ENCODE results near the gene RRP8.

RRP8 gene

GRCh38 chr11:6632116-6633073, 29.0 kb upstream of the RRP8 start:
- DNase-seq (ENCODE audit: low spot score) = no peak

GRCh38 chr11:6631361-6631890, 28.0 kb upstream of the RRP8 start:
- no peak for DNase-seq (ENCODE audit: low spot score)

DNA sequence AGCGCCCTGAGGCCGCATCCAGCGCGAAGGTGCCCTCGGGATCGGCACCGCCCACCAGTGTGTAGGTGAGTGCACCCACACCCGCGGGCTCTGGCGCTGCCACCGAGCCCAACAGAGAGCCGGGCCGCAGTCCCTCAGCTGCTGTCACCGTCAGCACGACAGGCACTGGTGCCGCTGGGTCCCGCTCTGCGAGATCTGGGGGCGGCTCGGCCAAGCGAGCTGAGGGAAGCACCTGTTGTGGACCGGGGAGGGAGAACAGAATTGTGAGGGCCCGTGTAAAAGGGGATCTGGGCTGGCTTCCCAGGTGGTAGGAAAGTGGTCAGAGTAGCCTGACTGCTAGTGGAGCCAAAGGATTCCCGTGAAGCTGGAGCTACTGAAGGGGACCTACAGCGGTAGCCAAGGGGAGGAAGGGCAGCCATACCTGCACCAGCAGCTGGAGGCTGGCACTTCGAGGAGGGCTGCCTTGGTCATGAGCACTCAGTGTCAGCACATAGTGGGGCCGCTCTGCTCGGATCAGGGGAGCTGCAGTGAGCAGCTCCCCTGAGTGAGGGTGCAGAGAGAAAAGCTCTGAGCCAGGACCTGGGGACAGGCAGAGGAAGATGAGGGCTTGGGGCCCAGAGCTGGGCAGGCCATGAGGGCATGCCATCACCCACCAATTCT, 27.3 kb upstream of the RRP8 start:
- DNase-seq (ENCODE audit: low spot score) = no peak

- DNase-seq (ENCODE audit: low spot score) = no peak
These were observed 26.6 kb upstream of the RRP8 start for GRCh38 chr11:6629892-6630631.

- DNase-seq (ENCODE audit: low spot score) = no peak
These were observed 26.1 kb upstream of the RRP8 start for GRCh38 chr11:6629573-6629891.

DNA sequence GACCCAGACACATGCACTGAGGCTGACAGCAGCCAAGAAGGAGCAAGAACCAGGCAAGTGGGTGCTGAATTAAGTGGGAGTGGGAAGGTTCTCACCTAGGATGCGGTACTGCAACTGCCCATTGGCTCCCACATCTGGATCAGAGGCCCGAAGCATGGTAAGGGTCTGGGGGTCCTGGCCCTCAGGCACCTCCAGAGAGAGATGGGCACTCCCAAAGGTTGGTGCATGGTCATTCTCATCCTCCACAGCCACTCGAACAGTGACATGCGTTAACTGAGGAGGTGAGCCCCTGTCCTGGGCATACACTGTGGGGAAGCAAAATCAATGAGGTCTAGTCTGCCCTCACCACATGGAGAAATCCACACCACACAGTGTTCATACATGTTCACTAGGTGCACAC, 25.1 kb upstream of the RRP8 start:
- DNase-seq (ENCODE audit: low spot score) = no peak

- no peak for DNase-seq (ENCODE audit: low spot score)
These were observed 24.4 kb upstream of the RRP8 start for GRCh38 chr11:6627762-6628241.

- no peak for DNase-seq (ENCODE audit: low spot score)
These were observed 23.8 kb upstream of the RRP8 start for GRCh38 chr11:6626971-6627761.

- no peak for DNase-seq (ENCODE audit: low spot score)
These were observed 22.5 kb upstream of the RRP8 start for GRCh38 chr11:6625832-6626420.

- DNase-seq (ENCODE audit: low spot score) = no peak
These were observed 21.9 kb upstream of the RRP8 start for GRCh38 chr11:6625156-6625831.

DNA sequence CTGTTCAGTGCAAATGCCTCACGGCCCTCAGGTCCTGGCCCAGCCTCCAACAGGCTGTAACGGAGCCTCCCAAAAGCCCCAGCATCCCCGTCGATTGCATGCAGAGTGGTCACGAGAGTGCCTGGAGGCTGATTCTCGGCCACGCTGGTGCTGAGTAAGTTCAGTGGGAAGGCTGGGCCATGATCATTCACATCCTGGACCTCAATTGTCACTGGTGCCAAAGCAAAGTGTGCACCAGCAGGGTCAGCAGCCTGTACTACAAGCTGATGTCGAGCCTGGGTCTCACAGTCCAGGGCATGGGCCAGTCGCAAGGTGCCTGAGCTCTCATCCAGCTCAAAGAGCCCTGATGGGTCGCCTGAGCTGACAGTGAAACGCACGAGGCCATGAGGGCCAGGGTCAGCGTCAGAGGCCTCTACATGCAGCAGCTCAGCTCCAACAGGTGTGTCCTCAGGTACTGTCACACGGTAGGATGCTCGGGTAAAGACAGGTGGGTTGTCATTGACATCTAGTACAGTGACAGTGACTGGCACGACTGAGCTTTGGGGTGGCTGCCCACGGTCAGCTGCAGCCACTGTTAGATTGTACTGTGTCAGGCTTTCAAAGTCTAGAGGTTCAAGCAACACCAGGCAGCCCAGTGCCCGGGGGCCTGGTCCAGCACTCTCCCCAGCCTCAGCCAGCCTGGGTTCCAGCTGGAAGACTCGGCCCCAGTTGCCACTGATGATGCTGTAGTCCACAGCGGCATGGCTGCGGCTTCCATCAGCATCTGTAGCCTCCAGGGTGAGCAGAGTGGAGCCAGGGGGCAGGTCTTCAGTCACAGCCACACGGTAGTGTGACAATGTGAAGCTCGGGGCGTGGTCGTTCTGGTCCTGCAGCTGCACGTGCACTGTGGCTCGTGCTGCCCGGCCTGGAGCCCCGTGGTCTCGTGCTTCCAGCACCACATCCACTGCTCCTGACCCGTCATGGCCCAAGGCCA, 20.3 kb upstream of the RRP8 start:
- no peak for DNase-seq (ENCODE audit: low spot score)

- no peak for DNase-seq (ENCODE audit: low spot score)
These were observed 19.1 kb upstream of the RRP8 start for GRCh38 chr11:6622261-6623171.

DNA sequence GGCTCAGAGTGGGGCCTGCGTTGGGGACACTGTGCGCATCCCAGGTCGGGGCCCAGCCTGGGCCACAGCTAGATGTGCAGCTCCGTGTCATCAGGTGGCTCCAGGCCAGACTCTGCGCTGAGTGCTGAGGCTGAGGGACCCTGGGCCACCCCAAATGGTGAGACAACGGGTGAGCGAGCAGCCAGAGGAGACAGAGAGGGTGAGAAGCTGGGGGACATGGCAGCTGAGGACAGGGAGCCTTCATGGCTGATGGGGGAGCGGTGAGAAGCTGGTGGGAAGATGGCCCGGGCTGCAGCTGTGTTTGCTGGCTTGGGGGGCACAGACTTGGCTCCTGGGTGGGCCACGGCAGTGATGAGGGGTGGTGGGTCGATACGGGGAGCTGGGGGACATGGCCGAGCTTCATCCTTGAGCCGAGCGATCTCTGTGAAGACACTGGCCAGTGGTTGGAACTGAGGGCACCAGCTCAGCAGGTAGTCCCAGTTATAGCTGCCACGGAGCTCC, 18.3 kb upstream of the RRP8 start:
- DNase-seq (ENCODE audit: low spot score) = no peak

- DNase-seq (ENCODE audit: low spot score) = no peak
These were observed 17.2 kb upstream of the RRP8 start for GRCh38 chr11:6620636-6621035.

DNA sequence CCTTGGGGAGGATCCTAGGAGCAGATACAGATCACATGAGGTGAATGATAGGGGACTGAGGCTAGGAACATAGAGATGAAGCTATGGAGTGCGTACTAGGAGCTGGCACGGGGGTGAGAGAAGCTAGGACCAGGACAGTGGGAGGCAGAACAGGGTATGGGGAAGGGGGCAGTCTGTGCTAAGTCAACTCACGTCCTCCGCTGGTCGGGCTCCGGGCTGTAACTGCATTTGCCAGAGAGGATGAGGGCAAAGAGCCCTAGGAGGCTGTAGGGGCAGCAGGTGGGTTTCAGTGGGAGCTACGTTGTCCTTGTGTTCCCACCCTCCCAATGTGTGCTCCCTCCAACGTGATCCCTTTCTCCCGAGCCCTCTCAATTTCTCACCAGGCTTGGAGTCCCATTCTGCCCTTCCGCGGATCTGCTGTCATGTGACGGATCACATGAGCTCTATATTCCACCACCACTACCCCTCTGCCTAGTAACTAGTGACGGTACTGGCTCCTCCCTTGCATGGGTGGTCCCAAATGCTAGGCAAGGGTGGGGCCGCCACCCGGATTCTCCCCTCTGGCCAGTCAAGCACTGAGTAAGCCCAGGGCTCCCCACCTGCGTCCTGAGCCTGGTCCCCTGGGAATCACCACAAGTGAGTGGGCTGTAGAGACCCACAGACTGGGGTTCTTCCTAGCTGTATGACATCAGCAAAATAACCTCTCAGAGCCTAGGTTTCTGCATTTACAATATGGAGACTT, 15.8 kb upstream of the RRP8 start, which contains the start of gene TPP1:
Gene TPP1, minus strand, starts transcription at position 419 of the 742 bp plus-strand sequence. Its CDS starts 22 bp downstream, at position 397.
- DNase-seq (ENCODE audit: low spot score) = peak; percentile 92

DNA sequence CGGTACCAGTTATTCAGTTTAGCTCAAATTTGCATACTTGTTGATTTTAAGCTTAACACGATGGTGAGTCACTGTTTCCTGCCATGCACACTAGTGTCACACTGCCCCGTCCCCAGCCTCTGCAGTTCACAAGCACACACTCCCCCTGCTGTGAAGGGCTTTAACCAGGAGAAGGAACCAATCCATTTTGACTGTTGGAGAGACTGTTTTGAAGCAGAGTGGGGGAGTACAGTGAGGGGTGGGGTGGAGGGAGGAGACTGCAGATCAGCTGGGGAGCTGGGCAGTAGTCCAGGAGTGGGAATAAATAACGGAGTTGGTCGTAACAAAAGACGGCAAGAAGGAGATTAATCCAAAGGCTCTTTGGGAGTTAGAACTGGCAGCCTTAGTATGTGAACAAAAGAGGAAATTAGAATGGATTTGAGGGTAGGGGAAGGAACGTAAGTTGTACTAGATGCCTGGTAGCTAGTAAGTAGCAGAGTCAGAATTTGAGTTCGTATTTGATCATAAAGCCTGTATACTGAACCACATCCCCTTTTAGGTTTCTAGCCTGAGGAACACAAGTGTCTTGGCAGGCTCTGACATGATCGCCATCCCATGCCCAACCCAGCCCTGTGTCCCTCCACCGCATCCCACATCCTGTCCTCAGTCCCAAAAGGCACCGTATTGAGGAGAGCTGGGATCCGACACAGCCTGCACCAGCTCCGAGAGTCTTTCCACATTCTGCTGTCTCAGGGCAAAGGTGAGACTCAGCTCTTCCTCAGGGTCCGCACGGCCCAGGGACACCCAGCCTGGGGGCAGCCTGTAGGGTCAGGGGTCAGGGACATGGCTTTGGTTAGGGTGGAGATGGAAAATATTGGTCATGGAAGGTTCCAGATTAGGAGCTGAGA, 14.9 kb upstream of the RRP8 start:
- DNase-seq (ENCODE audit: low spot score) = no peak
